Motor neuron (in vitro differentiated cells): Measurements from ENCODE around the gene BCKDHB. TPM values are rescaled to one million over a fixed set of nuclear protein-coding genes. Genes with fewer than 3 reads are reported as not detected.
"Not testable (repeated sequence)": the region's sequence is repeated elsewhere in the genome, so short reads cannot be mapped to it uniquely, and the experiment has no call there.

ENCODE experiments used
- ATAC-seq, 8 experiments: fragments of 200-7000 bp; cut with Tn5 transposase; replicated peaks in 6 of 8; 2 replicates each; pipeline ENCODE4 v1.8.0; 2021; ENCODE audit warnings: mild to moderate bottlenecking in 8 of 8, moderate library complexity in 8 of 8
- H3K27ac ChIP-seq, 2 donors: fragments of 250-450 bp; sonication (Bioruptor Pico); 2 replicates each; pipeline ENCODE4 v1.9.0; 2021; ENCODE audit warnings: antibody characterized with exemption in 2 of 2, mild to moderate bottlenecking in 2 of 2, moderate library complexity in 1 of 2
- H3K4me1 ChIP-seq, 2 donors: fragments of 250-450 bp; sonication (Bioruptor Pico); replicated peaks in 1 of 2; 2 replicates each; pipeline ENCODE4 v1.6.1; 2021; ENCODE audit warnings: antibody characterized with exemption in 2 of 2, mild to moderate bottlenecking in 2 of 2, moderate library complexity in 1 of 2
- H3K4me3 ChIP-seq, 5 donors: fragments of 250-450 bp; sonication (Bioruptor Pico); 2 replicates each; pipeline ENCODE4 v1.9.0; 2021; ENCODE audit warnings: antibody characterized with exemption in 5 of 5, mild to moderate bottlenecking in 5 of 5, moderate library complexity in 4 of 5
- WGBS, 10 experiments: fragments of 450-650 bp; shearing (Covaris generic); methylation state at CpG; one replicate each; pipeline ENCODE4 v1.0.0; 2022; 5-methylcytosine and 5-hydroxymethylcytosine counted together
- in situ Hi-C, 9 experiments: fragments of 400-800 bp; cut with MboI; loops; one replicate each; pipeline ENCODE4 v1.15.0; 2021; ENCODE audit warnings: low sequenced_read_pairs in 9 of 9, low pct_unique_long_range_greater_than_20kb in 2 of 9; ENCODE audit not compliant: unreplicated experiment in 9 of 9
- total RNA-seq, 8 experiments: library from RNA; unstranded; fragments of 300-600 nt; gene quantifications; 2 replicates each; pipeline versions ENCODE4 v1.2.3 to v1.2.4, GENCODE V29; 2022

Gene BCKDHB
- total RNA-seq, 8 experiments from 2014 or later = 7.5 to 37.2 (median 10.4) TPM

DNA sequence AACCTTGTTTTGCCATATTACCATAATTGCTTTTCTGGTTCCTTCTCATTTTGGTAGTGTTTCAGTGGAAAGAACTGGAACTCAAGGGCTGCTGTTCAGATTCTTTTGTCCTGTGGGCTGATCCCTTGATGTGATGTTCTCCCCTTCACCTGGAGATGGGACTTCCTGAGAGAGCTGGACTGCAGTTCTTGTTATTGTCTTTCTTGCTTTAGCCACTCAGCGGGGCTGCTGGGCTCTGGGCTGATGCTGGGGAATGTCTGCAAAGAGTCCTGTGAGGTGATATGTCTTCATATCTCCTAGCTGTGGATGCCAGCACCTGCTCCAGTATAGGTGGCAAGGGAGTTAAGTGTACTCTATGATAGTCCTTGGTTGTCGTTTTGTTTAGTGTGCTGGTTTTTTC, 79.0 kb downstream of the BCKDHB start:
- Histone ChIP-seq H3K4me3 (no peak overlapping the region), H3K4me1 (no peaks in the 10 kb centered on the region), H3K27ac (no peak overlapping the region)
- 85 to 100% (median 100%) methylated on average over 1 to 2 of the region's 2 CpGs; no CpG with 5 or more reads in 4 of the 10 experiments for whole genome bisulfite sequencing, 10 experiments
- in situ Hi-C loops = no loop called here
- ATAC-seq = no peak

GRCh38 chr6:80186082-80186481, 79.6 kb downstream of the BCKDHB start:
- no peak overlapping the region for H3K4me3 ChIP-seq
- no peak overlapping the region for H3K27ac ChIP-seq
- no peak for ATAC-seq
- WGBS, 10 experiments = 72 to 100% (median 84%) methylated on average over 2 to 4 of the region's 7 CpGs; no CpG with 5 or more reads in 5 of the 10 experiments
- no peaks in the 10 kb centered on the region for H3K4me1 ChIP-seq
- in situ Hi-C loops = no loop called here

DNA sequence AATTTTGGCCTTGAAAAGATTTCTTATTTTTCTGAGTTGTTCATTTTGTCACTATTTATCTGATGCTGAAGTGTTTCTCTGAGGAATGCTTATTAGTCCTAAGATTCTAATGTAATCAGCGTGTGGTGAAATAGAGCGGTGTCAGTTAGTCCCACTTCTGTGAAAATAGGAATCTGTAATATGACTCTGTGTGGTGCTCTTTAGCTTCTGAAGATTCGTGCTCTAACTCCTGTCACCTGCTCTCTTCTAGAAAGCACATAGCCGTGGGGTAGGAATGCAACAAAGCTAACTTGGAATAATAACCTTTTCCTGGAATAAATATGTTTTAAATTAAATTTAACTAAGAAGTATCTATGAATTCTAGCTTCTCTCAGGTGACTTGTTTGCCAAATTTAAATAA, 90.4 kb downstream of the BCKDHB start:
- peak in 1 of 8 experiments; percentile 76 for ATAC-seq
- 26 to 100% (median 69%) methylated on average over 1 to 4 of the region's 4 CpGs; no CpG with 5 or more reads in 2 of the 10 experiments for WGBS, 10 experiments
- in situ Hi-C loops = no loop called here
- H3K27ac ChIP-seq = no peak overlapping the region
- H3K4me1 ChIP-seq = no peaks in the 10 kb centered on the region
- no peak overlapping the region for H3K4me3 ChIP-seq

DNA sequence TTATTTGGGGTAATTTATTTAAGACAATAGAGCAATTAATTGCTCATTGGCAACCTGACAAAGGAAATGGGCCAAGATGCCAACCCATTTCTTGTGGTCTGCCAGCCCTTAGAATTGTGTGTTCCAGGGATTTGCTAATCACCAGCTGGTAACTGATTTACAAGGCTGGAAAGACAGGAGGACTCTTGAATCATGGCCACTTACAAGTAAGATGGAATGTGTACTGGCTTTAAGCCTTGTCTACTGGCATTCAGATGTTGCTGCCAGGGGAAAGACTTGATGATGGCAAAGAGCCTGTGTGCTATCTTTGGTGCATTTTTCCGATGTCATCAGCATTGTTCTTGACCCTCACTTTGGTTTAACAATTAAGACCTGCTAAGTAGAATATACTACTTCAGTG, 91.0 kb downstream of the BCKDHB start:
- 30 to 100% (median 83%) methylated on average over 1 of the region's 1 CpG; no CpG with 5 or more reads in 6 of the 10 experiments for WGBS, 10 experiments
- Histone ChIP-seq H3K4me3 (no peak overlapping the region), H3K27ac (no peak overlapping the region), H3K4me1 (no peaks in the 10 kb centered on the region)
- ATAC-seq = peak in 1 of 8 experiments; percentile 29
- in situ Hi-C loops = no loop called here

DNA sequence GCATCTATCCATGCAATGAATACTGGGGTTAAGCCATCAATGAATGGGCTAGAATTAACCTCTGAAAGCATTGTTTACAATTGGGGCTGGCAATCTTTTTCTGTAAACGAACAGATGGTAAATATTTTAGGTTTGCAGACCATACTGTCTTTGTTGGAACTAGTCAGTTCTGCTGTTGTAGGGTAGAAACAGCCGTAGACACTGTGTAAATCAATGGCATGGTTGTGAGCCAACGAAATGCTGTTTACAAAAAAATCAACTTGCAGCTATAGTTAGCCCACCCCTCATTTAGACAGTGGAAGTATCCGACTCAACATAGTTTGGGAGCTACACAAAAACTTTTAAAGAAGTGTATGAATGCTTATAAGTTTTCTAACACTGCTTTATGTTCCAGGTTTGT, 91.5 kb downstream of the BCKDHB start:
- Histone ChIP-seq H3K27ac (no peak overlapping the region), H3K4me3 (no peak overlapping the region), H3K4me1 (no peaks in the 10 kb centered on the region)
- 69 to 100% (median 86%) methylated on average over 1 to 4 of the region's 4 CpGs for WGBS, 10 experiments
- ATAC-seq = no peak
- in situ Hi-C loops = no loop called here

GRCh38 chr6:80203283-80203682, 96.8 kb downstream of the BCKDHB start:
- Histone ChIP-seq H3K27ac (no peak overlapping the region), H3K4me1 (no peaks in the 10 kb centered on the region), H3K4me3 (no peak overlapping the region)
- in situ Hi-C loops = loop anchor here in 2 of 9 experiments (25.0 kb wide), 2 partner anchors 484 to 1834 kb away; no protein-coding TSS in a partner anchor
- ATAC-seq = no peak
- WGBS, 10 experiments = 80 to 100% (median 100%) methylated on average over 1 of the region's 1 CpG; no CpG with 5 or more reads in 2 of the 10 experiments

DNA sequence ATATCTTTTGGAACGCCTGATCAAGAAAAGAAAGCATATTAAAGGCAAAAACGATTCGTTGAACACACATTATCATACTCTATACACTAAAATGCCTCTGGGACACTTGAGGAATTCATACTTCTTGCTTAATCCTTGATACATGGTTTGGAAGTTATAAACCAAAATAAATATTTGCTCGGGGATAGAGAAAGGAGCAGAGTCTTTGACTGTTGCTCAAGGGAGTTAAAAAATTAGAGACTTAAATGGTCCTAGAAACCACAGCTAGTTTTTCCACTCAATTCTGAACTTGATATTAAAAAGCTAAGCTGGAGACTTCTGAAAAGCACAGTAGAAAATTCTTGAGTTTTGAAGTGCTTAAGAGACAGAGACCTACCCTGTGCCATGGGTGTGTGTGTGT, 98.9 kb downstream of the BCKDHB start:
- no peak for ATAC-seq
- in situ Hi-C loops = loop anchor here in 2 of 9 experiments (25.0 kb wide), 2 partner anchors 482 to 1832 kb away; no protein-coding TSS in a partner anchor
- Histone ChIP-seq H3K4me3 (no peak overlapping the region), H3K27ac (no peak overlapping the region), H3K4me1 (no peaks in the 10 kb centered on the region)
- whole genome bisulfite sequencing, 10 experiments = 77 to 100% (median 98%) methylated on average over 2 to 4 of the region's 4 CpGs; no CpG with 5 or more reads in 2 of the 10 experiments

GRCh38 chr6:80206758-80207157, 100.3 kb downstream of the BCKDHB start:
- in situ Hi-C loops = loop anchor here in 2 of 9 experiments (25.0 kb wide), 2 partner anchors 481 to 1831 kb away; no protein-coding TSS in a partner anchor
- ATAC-seq = no peak

GRCh38 chr6:80209430-80209829, 103.0 kb downstream of the BCKDHB start:
- WGBS, 10 experiments = 71 to 100% (median 100%) methylated on average over 1 of the region's 1 CpG; no CpG with 5 or more reads in 2 of the 10 experiments

More at GRCh38 chr6:80206758-80207157, 100.3 kb downstream of the BCKDHB start:
- H3K27ac ChIP-seq = no peak overlapping the region
- H3K4me3 ChIP-seq = no peak overlapping the region
- H3K4me1 ChIP-seq = no peaks in the 10 kb centered on the region

DNA sequence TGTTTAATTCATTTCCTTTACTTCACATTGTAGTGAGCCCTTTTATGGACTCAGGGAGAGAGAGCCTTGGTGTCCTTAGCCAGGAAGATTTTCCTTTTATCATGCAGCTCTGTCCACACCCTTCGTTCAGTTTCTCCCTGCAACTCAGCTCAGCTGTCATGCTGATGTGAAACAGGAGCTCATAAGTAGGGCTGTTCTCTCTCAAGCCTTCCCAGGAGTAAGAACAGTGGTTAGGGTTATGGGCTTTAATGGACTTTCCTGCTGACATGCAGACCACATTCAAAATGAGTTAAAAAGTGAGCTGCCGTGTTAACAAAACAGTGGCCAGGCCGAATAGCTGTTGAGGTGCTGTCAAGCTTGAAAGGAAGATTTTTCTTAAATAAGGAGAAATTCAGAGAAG, 104.1 kb downstream of the BCKDHB start:
- H3K4me3 ChIP-seq = no peak overlapping the region
- H3K4me1 ChIP-seq = no peaks in the 10 kb centered on the region
- no peak overlapping the region for H3K27ac ChIP-seq
- in situ Hi-C loops = loop anchor here in 2 of 9 experiments (25.0 kb wide), 2 partner anchors 477 to 1827 kb away; no protein-coding TSS in a partner anchor
- WGBS, 10 experiments = 0 to 67% (median 18%) methylated on average over 1 to 3 of the region's 3 CpGs; no CpG with 5 or more reads in 1 of the 10 experiments
- ATAC-seq = peak; percentile 46 to 98 (median 62)

More at GRCh38 chr6:80209430-80209829, 103.0 kb downstream of the BCKDHB start:
- Histone ChIP-seq H3K27ac (no peak overlapping the region), H3K4me3 (no peak overlapping the region), H3K4me1 (no peaks in the 10 kb centered on the region)
- in situ Hi-C loops = loop anchor here in 2 of 9 experiments (25.0 kb wide), 2 partner anchors 478 to 1828 kb away; no protein-coding TSS in a partner anchor
- ATAC-seq = no peak

DNA sequence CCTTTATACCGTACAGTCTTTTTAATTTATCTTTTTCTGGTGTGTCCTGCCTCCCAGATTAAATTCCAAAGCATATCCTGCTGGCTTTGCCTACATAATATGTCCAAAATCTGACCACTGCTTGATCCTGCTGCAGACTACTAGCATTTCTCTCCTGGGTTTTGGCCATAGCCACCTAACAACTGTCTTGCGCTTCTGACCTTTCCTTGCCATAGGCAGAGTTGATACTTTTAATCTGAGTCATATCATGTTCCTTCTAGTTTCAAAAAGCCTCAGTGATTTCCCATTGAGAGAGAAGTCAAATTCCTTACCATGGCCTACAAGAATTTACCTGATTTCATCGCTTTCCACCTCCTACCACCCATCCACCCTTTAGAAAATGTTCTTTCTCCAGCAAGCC, 104.8 kb downstream of the BCKDHB start:
- 86 to 100% (median 94%) methylated on average over 1 to 3 of the region's 3 CpGs; no CpG with 5 or more reads in 1 of the 10 experiments for WGBS, 10 experiments
- no peak overlapping the region for H3K27ac ChIP-seq
- no peak for ATAC-seq

DNA sequence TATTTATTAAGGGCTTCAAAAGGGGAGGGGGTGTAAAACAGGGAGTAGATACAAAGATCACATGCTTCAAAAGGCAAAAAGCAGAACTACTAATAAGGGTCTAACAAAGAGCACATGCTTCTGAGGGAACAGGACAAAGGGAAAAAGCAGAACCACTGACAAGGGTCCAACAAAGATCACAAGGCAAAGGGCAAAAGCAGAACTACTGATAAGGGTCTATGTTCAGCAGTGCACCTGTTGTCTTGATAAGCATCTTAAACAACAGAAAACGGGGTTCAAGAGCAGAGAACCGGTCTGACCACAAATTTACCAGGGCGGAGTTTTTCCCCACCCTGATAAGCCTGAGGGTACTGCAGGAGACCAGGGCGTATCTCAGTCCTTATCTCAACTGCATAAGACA, 105.4 kb downstream of the BCKDHB start:
- H3K4me3 ChIP-seq, ATAC-seq, H3K4me1 ChIP-seq, H3K27ac ChIP-seq: not testable (repeated sequence)
- 80 to 94% (median 86%) methylated on average over 1 to 4 of the region's 4 CpGs; no CpG with 5 or more reads in 6 of the 10 experiments for WGBS, 10 experiments
- in situ Hi-C loops = loop anchor here in 2 of 9 experiments (25.0 kb wide), 2 partner anchors 475 to 1825 kb away; no protein-coding TSS in a partner anchor

More for the DNA sequence above, 104.8 kb downstream of the BCKDHB start:
- Histone ChIP-seq H3K4me3 (no peak overlapping the region), H3K4me1 (no peaks in the 10 kb centered on the region)
- in situ Hi-C loops = loop anchor here in 2 of 9 experiments (25.0 kb wide), 2 partner anchors 476 to 1826 kb away; no protein-coding TSS in a partner anchor

DNA sequence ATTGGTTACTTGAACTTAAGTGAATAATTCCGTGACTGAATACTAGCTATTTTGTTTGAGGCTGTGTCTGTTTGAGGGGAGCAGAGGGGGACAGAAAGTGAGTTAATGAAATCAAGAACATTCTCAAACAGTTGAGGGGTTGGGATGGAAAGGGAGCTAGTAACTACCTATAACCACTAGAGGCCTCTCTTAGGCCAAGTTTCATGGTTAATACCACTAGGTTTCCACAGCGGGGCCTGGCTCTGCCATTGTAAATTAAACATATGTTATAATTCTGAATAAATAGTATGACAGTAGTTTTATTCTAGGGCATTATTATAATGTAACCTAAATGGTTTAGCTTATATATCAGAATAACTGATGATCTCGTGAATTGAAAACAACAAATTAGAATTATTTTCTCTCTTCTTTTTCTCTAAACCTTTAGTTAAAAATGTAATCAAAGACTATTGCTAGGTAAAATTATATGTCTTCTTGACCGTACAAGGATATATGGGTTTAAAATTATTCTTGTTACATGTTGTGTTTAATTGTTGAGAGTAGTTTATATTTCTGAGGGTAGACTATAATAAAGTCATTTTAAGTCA, 108.1 kb downstream of the BCKDHB start:
- H3K4me1 ChIP-seq = peaks cover 0 to 5% of the 10 kb centered on the region in 2 donors
- WGBS, 10 experiments = 8 to 58% (median 38%) methylated on average over 2 to 4 of the region's 4 CpGs
- in situ Hi-C loops = loop anchor here in 2 of 9 experiments (25.0 kb wide), 2 partner anchors 473 to 1823 kb away; no protein-coding TSS in a partner anchor
- no peak overlapping the region for H3K27ac ChIP-seq
- peak; percentile 58 to 93 (median 76) for ATAC-seq
- no peak overlapping the region for H3K4me3 ChIP-seq
